Caki2 (cell line): ENCODE results near the gene MGST1. TPM values are rescaled to one million over a fixed set of nuclear protein-coding genes. Genes with fewer than 3 reads are reported as not detected.
A peak's percentile ranks its signal among the peaks of the same experiment; 100 is the strongest.

Experiments
- DNase-seq: peaks from one replicate; pipeline ENCODE4 v3.0.0-alpha.2; 2015; ENCODE audit warnings: low read depth
- in situ Hi-C: cut with HindIII; loops from 2 replicates; pipeline ENCODE4 v1.10.0; 2016; ENCODE audit warnings: low sequenced_read_pairs, low pct_unique_long_range_greater_than_20kb, mixed read lengths
- total RNA-seq: library from RNA; depleted of rRNA; stranded (reverse); fragments of >200 nt; shearing (Covaris generic); gene quantifications from 2 replicates; pipeline ENCODE4 v1.2.3, GENCODE V29; 2014; ENCODE audit warnings: low replicate concordance; rRNA removed

The MGST1 gene, protein sequence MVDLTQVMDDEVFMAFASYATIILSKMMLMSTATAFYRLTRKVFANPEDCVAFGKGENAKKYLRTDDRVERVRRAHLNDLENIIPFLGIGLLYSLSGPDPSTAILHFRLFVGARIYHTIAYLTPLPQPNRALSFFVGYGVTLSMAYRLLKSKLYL
- total RNA-seq: 667 and 694 TPM in 2 replicates

DNA sequence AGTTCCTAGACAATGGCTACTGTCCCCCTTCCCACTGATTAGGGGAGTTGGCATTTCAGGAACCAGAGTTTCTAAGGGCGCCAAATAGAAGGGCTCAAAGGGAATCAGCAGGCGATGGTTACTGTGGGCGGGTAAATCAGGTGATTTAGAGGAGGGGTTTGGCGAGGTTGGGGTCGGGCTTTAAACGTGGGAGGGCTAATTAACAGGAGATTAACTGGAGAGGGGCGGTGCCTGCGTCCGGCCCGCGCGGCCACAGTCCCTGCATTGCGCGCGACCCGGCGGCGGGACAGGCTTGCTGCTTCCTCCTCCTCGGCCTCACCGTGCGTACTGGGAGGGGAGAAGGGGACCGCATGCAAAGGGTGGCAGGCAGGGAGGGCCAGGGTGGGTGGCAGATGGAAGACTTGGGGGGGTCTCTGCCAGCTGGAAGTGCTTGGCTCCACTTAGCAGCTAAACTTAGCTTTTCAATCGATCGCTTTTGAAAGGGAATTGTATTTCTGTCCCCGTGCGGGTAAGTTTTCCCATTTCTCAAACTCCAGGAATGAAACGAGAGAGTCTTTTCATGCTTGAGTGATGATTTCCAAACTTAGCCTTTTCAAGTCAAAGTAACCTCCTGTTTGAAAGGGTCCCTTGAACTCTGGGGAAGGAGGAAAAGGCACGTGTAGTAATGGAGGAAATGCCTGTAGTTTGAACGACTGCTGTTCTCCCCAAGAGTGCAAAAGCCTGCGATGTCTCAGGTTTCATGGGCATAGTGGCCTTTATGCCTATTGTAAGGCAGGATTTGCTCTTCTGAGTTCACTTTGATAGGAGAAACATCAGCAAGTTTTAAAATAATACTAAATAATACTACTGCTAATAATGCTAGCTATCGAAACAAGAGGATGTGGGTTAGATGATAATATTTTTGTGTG lies at the start of gene MGST1:
MGST1 (plus strand) TSS at position 255 of the 908 bp plus-strand sequence. CDS start 6,608 bp downstream, outside the sequence.
- in situ Hi-C loops: no loop called here
- peak; percentile 86 for DNase-seq

GRCh38 chr12:16299403-16299802 lies 48.0 kb upstream of the MGST1 start:
- no peak for DNase-seq
- in situ Hi-C loops: no loop called here

GRCh38 chr12:16300122-16300521 lies 47.3 kb upstream of the MGST1 start:
- DNase-seq: no peak
- in situ Hi-C loops: no loop called here

DNA sequence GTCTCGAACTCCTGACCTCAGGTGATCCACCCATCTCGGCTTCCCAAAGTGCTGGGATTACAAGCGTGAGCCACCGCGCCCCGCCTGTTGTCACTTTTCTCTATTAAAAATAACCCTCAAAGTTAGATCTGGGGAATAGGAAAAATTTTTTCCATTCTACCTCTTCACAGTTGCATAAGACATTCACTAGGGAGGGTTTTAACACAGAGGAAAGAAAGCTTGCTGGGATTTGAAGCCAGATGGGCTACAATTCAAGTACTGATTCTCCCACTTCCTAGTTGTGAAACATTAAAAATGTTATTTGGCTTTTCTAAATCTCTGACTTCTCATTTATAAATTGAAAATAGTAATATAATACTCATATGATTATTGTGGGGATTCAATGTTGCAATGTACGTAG lies 46.7 kb upstream of the MGST1 start:
- DNase-seq: no peak
- in situ Hi-C loops: no loop called here

DNA sequence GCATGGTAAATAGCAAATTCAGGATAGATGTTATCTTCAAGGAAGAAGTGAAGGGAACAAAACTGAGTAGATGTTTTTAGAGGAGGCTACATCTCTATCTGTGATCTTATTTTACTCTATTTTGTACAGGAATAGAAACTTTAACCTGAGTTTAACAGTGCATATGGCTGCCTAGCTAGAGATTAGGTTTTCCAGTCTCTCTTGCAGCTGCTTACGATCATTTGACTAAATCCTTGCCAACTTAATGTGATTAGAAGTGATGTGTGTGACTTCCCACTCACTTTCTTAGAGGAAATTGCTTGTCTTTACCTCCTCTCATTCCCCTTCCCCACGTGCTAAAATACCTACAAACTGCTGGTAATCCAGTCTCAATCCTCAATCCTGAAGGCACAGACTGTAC lies 43.5 kb upstream of the MGST1 start:
- DNase-seq: no peak
- in situ Hi-C loops: no loop called here

DNA sequence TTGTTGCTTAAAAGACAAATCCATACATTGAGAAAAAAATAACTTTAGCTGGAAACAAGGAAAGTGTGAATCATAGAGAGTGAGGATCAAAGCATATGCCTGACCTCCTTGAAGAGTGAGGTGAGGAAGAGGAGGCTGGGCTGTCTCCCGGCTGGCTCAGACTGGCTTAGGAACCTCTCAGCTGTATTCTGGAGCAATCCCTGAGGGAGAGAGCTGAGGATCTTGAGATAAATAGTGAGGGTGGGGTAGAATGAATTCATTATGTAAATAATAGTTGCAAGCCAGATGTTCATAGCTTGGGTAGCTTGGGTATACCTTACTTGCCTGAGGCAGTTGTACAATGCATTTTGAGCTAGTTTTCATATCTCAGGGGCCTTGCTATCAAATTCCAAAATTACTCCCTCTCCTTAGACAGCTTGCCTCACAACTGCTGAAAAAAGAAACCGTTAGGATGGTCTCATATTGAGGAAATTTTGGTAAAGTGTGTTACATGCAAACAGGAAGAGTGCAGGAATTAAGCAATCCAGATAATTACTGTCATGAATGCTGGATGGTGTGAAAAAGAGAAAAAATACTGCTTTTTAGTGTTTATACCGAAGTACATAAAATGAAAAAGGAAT lies 39.5 kb upstream of the MGST1 start:
- DNase-seq: no peak
- in situ Hi-C loops: no loop called here

DNA sequence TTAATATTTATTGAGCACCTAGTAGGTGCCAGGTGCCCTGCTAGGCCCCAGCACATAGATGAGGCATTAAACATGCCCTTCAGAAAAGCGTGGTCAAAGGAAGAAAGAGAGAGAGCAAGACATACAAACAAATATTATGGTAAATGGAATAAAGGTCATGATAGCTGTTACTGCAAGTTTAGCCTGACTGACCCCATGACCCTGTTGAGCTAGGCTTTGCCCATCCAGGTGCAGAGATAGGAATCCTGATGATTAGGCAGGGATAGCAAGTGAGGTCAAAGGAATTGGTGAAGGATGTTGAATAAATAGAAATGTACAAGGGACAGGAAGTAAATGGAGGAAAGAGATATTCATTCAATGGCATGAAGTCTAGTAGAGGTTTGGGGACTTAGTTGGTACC lies 36.5 kb upstream of the MGST1 start:
- no peak for DNase-seq
- in situ Hi-C loops: no loop called here

GRCh38 chr12:16323010-16323409 lies 24.4 kb upstream of the MGST1 start:
- in situ Hi-C loops: no loop called here
- no peak for DNase-seq

GRCh38 chr12:16323638-16324037 lies 23.8 kb upstream of the MGST1 start:
- in situ Hi-C loops: no loop called here

GRCh38 chr12:16324272-16324671 lies 23.2 kb upstream of the MGST1 start:
- in situ Hi-C loops: no loop called here
- no peak for DNase-seq

More at GRCh38 chr12:16323638-16324037, 23.8 kb upstream of the MGST1 start:
- no peak for DNase-seq

GRCh38 chr12:16324772-16325171 lies 22.7 kb upstream of the MGST1 start:
- in situ Hi-C loops: no loop called here
- no peak for DNase-seq

DNA sequence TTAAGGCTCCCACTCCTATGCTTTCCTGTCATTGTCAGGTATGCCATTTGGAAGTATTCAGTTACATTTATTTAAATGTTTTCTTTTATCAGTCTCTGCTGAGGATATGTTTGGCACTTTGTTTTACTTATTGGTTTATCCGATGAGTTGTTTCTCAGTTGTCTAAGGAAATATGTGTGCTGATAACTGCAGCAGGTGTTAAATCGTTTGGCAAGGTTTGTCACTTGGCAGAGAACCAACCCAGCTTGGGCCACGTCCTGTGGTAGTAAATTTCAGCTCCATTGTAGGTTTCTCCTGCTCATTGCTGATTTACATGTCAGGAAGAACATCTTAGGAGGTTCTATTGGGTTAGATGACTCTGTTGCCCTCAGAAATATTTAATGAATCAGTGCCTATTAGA lies 22.0 kb upstream of the MGST1 start:
- no peak for DNase-seq
- in situ Hi-C loops: no loop called here

- in situ Hi-C loops: no loop called here
- no peak for DNase-seq
Observed at GRCh38 chr12:16327963-16328362, 19.5 kb upstream of the MGST1 start.

GRCh38 chr12:16329594-16329993 lies 17.9 kb upstream of the MGST1 start:
- DNase-seq: no peak
- in situ Hi-C loops: no loop called here

- DNase-seq: no peak
- in situ Hi-C loops: no loop called here
Observed at GRCh38 chr12:16330560-16330959, 16.9 kb upstream of the MGST1 start.

DNA sequence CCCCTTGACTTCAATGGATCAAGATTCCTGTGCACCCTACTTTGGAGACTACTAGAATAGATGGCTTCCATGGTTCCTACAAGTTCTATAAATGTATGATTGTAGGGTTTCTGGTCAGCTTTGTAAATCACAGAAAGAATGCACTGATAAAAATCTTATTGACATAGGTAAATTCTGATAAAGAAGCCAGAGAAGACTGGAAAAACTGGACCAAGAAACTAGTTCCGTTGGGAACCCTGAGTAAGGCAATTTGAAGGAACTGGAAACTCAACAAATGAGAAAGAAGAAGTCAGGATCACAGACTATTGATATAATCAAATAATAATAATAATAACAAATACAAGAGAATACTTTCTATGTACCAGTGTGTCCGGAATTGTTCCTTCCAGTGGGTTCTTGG lies 15.4 kb upstream of the MGST1 start:
- in situ Hi-C loops: no loop called here
- no peak for DNase-seq

- in situ Hi-C loops: no loop called here
- no peak for DNase-seq
Observed at GRCh38 chr12:16335838-16336237, 11.6 kb upstream of the MGST1 start.

DNA sequence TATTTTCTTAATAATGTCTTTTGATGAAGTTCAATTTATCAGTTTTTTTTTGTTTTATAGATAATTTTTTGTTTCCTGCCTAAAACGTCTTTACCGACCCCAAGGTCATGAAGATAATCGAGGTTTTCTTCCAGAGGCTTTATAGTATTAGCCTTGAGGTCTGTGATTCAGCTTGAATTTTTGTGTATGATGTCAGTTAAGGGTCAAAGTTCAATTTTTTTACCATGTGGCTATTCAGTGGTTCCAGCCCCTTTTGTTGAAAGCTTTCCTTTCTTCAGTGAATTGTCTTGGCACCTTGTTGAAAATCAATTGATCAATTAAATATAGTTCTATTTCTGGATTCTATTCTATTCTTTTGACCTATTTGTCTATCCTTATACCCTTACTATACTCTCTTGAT lies 3.2 kb upstream of the MGST1 start:
- peak; percentile 9 for DNase-seq
- in situ Hi-C loops: no loop called here

DNA sequence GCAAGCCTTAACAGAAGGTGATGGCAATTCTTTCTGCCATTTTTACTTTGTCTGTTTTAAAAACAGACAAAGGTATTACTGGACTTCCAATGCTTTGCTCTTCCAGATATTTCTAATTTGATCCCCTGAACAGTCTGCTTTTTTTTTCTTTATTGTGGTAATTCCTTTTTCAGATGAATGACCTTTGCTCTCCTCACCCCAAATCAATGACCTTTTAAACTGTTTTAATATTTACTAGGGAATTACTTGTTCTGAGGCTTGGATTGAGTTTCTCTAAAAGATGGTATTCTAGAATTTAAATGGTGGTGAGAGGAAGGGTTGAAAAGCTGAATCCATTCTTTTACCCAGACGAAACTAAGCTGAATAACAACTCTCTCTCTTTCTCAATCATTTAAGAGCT lies 2.3 kb upstream of the MGST1 start:
- DNase-seq: no peak
- in situ Hi-C loops: no loop called here
